Measurements from ENCODE around the gene SGO2.

The SGO2 gene

DNA sequence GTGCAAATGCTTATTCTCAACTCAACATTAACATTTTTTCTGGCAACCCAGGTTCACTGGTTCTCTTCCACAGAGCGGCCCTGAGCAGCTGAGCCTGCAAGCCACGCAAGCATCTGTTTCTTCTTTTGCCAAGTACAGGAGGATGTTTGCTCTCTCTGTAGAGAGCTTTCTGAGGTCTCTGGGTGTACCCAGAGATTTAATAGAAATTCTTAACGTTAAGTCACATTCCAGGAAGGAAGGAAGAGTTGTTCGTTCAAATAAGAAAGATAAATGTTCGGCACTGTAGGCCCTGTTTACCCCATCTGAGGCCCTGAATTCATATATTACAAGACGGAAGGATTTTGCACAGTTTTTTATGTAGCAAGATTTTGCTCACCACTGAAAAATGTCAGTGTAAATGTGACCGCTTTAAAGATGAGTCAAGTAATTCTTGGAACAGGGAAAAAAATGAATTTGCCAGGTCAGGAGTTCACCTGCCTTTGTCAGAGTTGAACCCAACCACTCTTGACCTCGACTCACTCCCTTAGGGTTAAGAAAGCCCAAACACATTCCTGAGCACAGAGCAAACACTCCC is 46.2 kb upstream of the SGO2 start:
- no peaks in the 10 kb centered on the region for H3F3A ChIP-seq (ENCODE audit: insufficient read depth)
- no peaks in the 10 kb centered on the region for H3K36me3 ChIP-seq (ENCODE audit: low read length)
- no peak overlapping the region for H3K9ac ChIP-seq (ENCODE audit: low read length)

DNA sequence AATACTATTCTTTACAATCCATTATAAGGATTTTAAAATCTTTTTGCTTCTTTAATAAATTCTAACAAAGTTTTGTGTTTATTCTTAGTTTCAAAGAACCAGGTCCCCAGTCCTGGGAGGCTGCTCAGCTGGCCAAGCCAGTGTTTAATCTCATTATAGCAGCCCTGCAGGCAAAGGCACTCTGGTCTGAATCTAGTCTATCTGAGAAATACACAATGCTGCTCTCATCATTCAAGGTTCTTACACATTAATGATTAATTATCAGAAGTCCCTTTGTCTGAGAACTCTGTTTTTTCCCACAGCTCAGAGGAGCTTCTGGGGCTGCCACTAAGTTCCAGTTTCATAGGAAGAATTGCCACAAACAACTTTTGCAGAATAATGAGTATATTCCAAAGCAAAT is 43.8 kb upstream of the SGO2 start:
- no peaks in the 10 kb centered on the region for H3K27me3 ChIP-seq (ENCODE audit: low read length)
- no peaks in the 10 kb centered on the region for H3K36me3 ChIP-seq (ENCODE audit: low read length)
- no peak overlapping the region for H3K4me2 ChIP-seq (ENCODE audit: low read depth, low read length, poor library complexity, severe bottlenecking)
- no peaks in the 10 kb centered on the region for H3F3A ChIP-seq (ENCODE audit: insufficient read depth)
- no peak overlapping the region for H3K4me3 ChIP-seq (ENCODE audit: insufficient read depth, low read length, poor library complexity, severe bottlenecking)
- no peaks in the 10 kb centered on the region for H3K79me2 ChIP-seq (ENCODE audit: insufficient read depth, low read length)
- H3K9me2 ChIP-seq (replicated peaks; ENCODE audit: insufficient read depth, low read length), result no peaks in the 10 kb centered on the region
- H2AFZ ChIP-seq (ENCODE audit: low read depth, low read length, severe bottlenecking), result no peak overlapping the region
- no peak overlapping the region for H3K9ac ChIP-seq (ENCODE audit: low read length)
- no peaks in the 10 kb centered on the region for H3K9me3 ChIP-seq (ENCODE audit: insufficient read depth, low read length)
- H4K20me1 ChIP-seq (ENCODE audit: low read depth, low read length), result no peaks in the 10 kb centered on the region
- TF ChIP-seq EZH2phosphoT487 (conservative IDR thresholded peaks at IDR 0.05; ENCODE audit: low read length), result no peak
- TF ChIP-seq, protein P1, sequence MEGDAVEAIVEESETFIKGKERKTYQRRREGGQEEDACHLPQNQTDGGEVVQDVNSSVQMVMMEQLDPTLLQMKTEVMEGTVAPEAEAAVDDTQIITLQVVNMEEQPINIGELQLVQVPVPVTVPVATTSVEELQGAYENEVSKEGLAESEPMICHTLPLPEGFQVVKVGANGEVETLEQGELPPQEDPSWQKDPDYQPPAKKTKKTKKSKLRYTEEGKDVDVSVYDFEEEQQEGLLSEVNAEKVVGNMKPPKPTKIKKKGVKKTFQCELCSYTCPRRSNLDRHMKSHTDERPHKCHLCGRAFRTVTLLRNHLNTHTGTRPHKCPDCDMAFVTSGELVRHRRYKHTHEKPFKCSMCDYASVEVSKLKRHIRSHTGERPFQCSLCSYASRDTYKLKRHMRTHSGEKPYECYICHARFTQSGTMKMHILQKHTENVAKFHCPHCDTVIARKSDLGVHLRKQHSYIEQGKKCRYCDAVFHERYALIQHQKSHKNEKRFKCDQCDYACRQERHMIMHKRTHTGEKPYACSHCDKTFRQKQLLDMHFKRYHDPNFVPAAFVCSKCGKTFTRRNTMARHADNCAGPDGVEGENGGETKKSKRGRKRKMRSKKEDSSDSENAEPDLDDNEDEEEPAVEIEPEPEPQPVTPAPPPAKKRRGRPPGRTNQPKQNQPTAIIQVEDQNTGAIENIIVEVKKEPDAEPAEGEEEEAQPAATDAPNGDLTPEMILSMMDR (IDR thresholded peaks at IDR 0.05; ENCODE audit: insufficient read depth, low read length, poor library complexity, severe bottlenecking), result no peak
- H3K27ac ChIP-seq (ENCODE audit: low read depth, low read length), result no peak overlapping the region

More for the DNA sequence above, 46.2 kb upstream of the SGO2 start:
- Histone ChIP-seq H3K79me2 (ENCODE audit: insufficient read depth, low read length) (no peaks in the 10 kb centered on the region), H4K20me1 (ENCODE audit: low read depth, low read length) (no peaks in the 10 kb centered on the region), H3K9me2 (replicated peaks; ENCODE audit: insufficient read depth, low read length) (no peaks in the 10 kb centered on the region), H3K4me2 (ENCODE audit: low read depth, low read length, poor library complexity, severe bottlenecking) (no peak overlapping the region), H3K27me3 (ENCODE audit: low read length) (no peaks in the 10 kb centered on the region), H3K4me3 (ENCODE audit: insufficient read depth, low read length, poor library complexity, severe bottlenecking) (no peak overlapping the region), H3K27ac (ENCODE audit: low read depth, low read length) (no peak overlapping the region), H2AFZ (ENCODE audit: low read depth, low read length, severe bottlenecking) (no peak overlapping the region), H3K9me3 (ENCODE audit: insufficient read depth, low read length) (no peaks in the 10 kb centered on the region)
- TF ChIP-seq, protein P1 (IDR thresholded peaks at IDR 0.05; ENCODE audit: insufficient read depth, low read length, poor library complexity, severe bottlenecking), result no peak
- TF ChIP-seq EZH2phosphoT487 (conservative IDR thresholded peaks at IDR 0.05; ENCODE audit: low read length), result no peak

DNA sequence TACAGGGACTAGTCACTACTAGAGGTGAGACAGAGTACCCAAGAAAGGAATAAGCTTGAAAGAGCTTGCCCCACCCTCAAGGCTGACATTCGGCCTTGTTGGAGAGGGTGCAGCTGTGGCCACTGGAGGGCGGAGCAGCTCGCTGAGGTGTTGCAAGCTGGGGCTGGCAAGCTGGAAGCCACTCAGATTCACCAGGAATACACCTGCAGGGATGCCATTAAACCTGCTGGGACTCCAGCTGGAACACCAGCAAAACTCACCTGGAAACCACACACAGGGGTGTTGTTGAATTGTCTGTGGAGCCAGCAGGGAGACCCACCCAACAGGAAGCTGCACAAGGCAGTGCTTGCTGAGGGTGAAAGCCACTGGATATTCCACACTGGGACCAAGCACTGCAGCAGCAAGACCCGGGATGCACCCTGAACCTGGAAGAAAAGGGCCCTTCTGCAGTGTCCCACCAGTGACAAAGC is 42.2 kb upstream of the SGO2 start:
- H3F3A ChIP-seq (ENCODE audit: insufficient read depth), result no peaks in the 10 kb centered on the region
- no peaks in the 10 kb centered on the region for H4K20me1 ChIP-seq (ENCODE audit: low read depth, low read length)
- 0 out of 2 replicates have a peak, but pooled peaks cover 3% of the 10 kb centered on the region for H3K36me3 ChIP-seq (ENCODE audit: low read length)
- no peak overlapping the region for H3K9ac ChIP-seq (ENCODE audit: low read length)
- H3K27me3 ChIP-seq (ENCODE audit: low read length), result no peaks in the 10 kb centered on the region
- H3K79me2 ChIP-seq (ENCODE audit: insufficient read depth, low read length), result no peaks in the 10 kb centered on the region
- no peak overlapping the region for H3K27ac ChIP-seq (ENCODE audit: low read depth, low read length)
- H3K4me2 ChIP-seq (ENCODE audit: low read depth, low read length, poor library complexity, severe bottlenecking), result no peak overlapping the region
- no peaks in the 10 kb centered on the region for H3K9me2 ChIP-seq (replicated peaks; ENCODE audit: insufficient read depth, low read length)
- no peak for TF ChIP-seq EZH2phosphoT487 (conservative IDR thresholded peaks at IDR 0.05; ENCODE audit: low read length)
- TF ChIP-seq, protein P1 (IDR thresholded peaks at IDR 0.05; ENCODE audit: insufficient read depth, low read length, poor library complexity, severe bottlenecking), result peak; percentile 39
- H3K4me3 ChIP-seq (ENCODE audit: insufficient read depth, low read length, poor library complexity, severe bottlenecking), result no peak overlapping the region
- H3K9me3 ChIP-seq (ENCODE audit: insufficient read depth, low read length), result no peaks in the 10 kb centered on the region
- H2AFZ ChIP-seq (ENCODE audit: low read depth, low read length, severe bottlenecking), result no peak overlapping the region

Measured in SU-DHL-6 (cell line).